Activated T-helper 2 cell treated with anti-CD3 and anti-CD28 coated beads, Interferon-gamma antibody, Interleukin-2, Interleukin-4, amounts not matched to agents 10 μg/mL and 5 μg/mL and 100 μg/mL, durations not matched to agents 14 hours and 24 hours and 36 hours (primary cell): Measurements from ENCODE around the gene DCDC1. TPM values are rescaled to one million over a fixed set of nuclear protein-coding genes. Genes with fewer than 3 reads are reported as not detected.

ENCODE experiments used
- DNase-seq: peaks from one replicate; pipeline ENCODE4 v3.0.0; 2021; ENCODE audit warnings: low spot score
- H3K27ac Mint-ChIP-seq: one replicate; pipeline ENCODE4 v1.8.0; 2021; ENCODE audit warnings: mixed read lengths
- H3K27me3 Mint-ChIP-seq: one replicate; pipeline ENCODE4 v1.8.0; 2021; ENCODE audit warnings: low read depth, mixed read lengths
- H3K36me3 Mint-ChIP-seq: one replicate; pipeline ENCODE4 v1.8.0; 2021; ENCODE audit warnings: low read depth, mixed read lengths
- H3K4me1 Mint-ChIP-seq: one replicate; pipeline ENCODE4 v1.8.0; 2021; ENCODE audit warnings: low read depth, mixed read lengths
- H3K4me3 Mint-ChIP-seq: one replicate; pipeline ENCODE4 v1.8.0; 2021; ENCODE audit warnings: low read depth, mild to moderate bottlenecking, moderate library complexity, mixed read lengths
- H3K9me3 Mint-ChIP-seq: one replicate; pipeline ENCODE4 v1.8.0; 2021; ENCODE audit warnings: mixed read lengths
- intact Hi-C: fragments of 100-400 bp; cut with micrococcal nuclease; formaldehyde crosslinking; loops from one replicate; pipeline ENCODE4 v1.15.1; 2023
- total RNA-seq: library from RNA; stranded (reverse); gene quantifications from 2 replicates; pipeline ENCODE4 v1.2.3, GENCODE V29; 2022

DCDC1 gene
- total RNA-seq, 1 donor from 2014 or later = not detected

DNA sequence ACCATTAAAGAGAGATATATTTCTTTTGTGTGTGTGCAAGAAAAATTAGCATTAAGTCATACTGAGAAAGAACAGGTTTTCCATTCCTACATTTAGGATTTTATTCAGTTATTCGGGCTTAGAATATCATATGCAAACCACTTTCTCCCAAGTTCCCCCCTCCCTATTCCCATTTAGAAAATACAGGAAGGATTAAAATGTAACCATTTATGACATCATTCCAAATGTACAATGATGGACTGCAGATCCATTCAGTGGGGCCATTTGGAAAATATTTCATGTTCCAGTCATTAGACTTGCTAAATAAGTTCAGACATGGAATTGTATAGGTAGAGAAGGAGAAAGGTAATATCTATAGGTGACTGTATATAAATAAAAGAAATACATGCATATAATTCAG is 554.8 kb downstream of the DCDC1 start:
- DNase-seq = no peak
- Mint-ChIP-seq H3K4me1 (no peaks in the 10 kb centered on the region), H3K4me3 (no peak overlapping the region), H3K27ac (no peak overlapping the region), H3K27me3 (no peaks in the 10 kb centered on the region), H3K9me3 (no peaks in the 10 kb centered on the region), H3K36me3 (no peaks in the 10 kb centered on the region)
- intact Hi-C loops = no loop called here

Other genes starting within 250 kb of the DCDC1 start
- gene DNAJC24, start 121 bp upstream of the DCDC1 start, total RNA-seq = 19.6 and 20.7 TPM in 2 replicates
- gene IMMP1L, start 139.9 kb upstream of the DCDC1 start, total RNA-seq = 20.8 and 25.5 TPM in 2 replicates
- 18.6 and 19.1 TPM in 2 replicates for gene ELP4, start 140.0 kb upstream of the DCDC1 start, total RNA-seq